HG03064 (cell line): Measurements from ENCODE around the gene LEKR1.
A peak's percentile ranks its signal among the peaks of the same experiment; 100 is the strongest.

Source experiments
- ATAC-seq: cut with Tn5 transposase; IDR thresholded peaks from one replicate; pipeline ENCODE4 v1.9.1; 2021; ENCODE audit warnings: low read depth; ENCODE audit not compliant: unreplicated experiment

Gene LEKR1

GRCh38 chr3:157045238-157045850 lies 219.2 kb downstream of the LEKR1 start:
- no peak for ATAC-seq

- ATAC-seq = no peak
Observed at GRCh38 chr3:157046520-157046919, 220.4 kb downstream of the LEKR1 start.

- ATAC-seq = no peak
Observed at GRCh38 chr3:157051055-157051454, 224.9 kb downstream of the LEKR1 start.

- no peak for ATAC-seq
Observed at GRCh38 chr3:157051591-157051990, 225.4 kb downstream of the LEKR1 start.

GRCh38 chr3:157056035-157056434 lies 229.9 kb downstream of the LEKR1 start:
- no peak for ATAC-seq

- no peak for ATAC-seq
Observed at GRCh38 chr3:157058392-157059071, 232.4 kb downstream of the LEKR1 start.

GRCh38 chr3:157059181-157059580 lies 233.0 kb downstream of the LEKR1 start:
- ATAC-seq = peak; percentile 50

- peak; percentile 63 for ATAC-seq
Observed at GRCh38 chr3:157059661-157060060, 233.5 kb downstream of the LEKR1 start.

- ATAC-seq = no peak
Observed at GRCh38 chr3:157061265-157061664, 235.1 kb downstream of the LEKR1 start.

GRCh38 chr3:157063469-157063868 lies 237.3 kb downstream of the LEKR1 start:
- ATAC-seq = no peak

GRCh38 chr3:157063926-157064325 lies 237.8 kb downstream of the LEKR1 start:
- ATAC-seq = peak; percentile 7

- ATAC-seq = peak; percentile 66
Observed at GRCh38 chr3:157064402-157064801, 238.2 kb downstream of the LEKR1 start.

- no peak for ATAC-seq
Observed at GRCh38 chr3:157065201-157065600, 239.0 kb downstream of the LEKR1 start.

- ATAC-seq = no peak
Observed at GRCh38 chr3:157066335-157067098, 240.4 kb downstream of the LEKR1 start.

GRCh38 chr3:157067114-157067513 lies 241.0 kb downstream of the LEKR1 start:
- peak; percentile 47 for ATAC-seq

GRCh38 chr3:157069406-157069805 lies 243.3 kb downstream of the LEKR1 start:
- no peak for ATAC-seq

GRCh38 chr3:157069846-157070677 lies 243.9 kb downstream of the LEKR1 start:
- no peak for ATAC-seq

GRCh38 chr3:157070678-157070999 lies 244.5 kb downstream of the LEKR1 start:
- no peak for ATAC-seq

- no peak for ATAC-seq
Observed at GRCh38 chr3:157071744-157072525, 245.8 kb downstream of the LEKR1 start.

- no peak for ATAC-seq
Observed at GRCh38 chr3:157073810-157074209, 247.7 kb downstream of the LEKR1 start.
